Activated naive CD4-positive, alpha-beta T cell (primary cell): ENCODE data around the gene TGFB2.

Experiments
- DNase-seq, 4 experiments: peaks; one replicate each; lab custom pipeline; 2025; lab: John Stamatoyannopoulos, UW

Gene TGFB2

GRCh38 chr1:218426343-218426657 lies 81.2 kb downstream of the TGFB2 start:
- no peak for DNase-seq

- DNase-seq: no peak
Measured at GRCh38 chr1:218429301-218429700, 84.2 kb downstream of the TGFB2 start.

GRCh38 chr1:218430346-218430745 lies 85.2 kb downstream of the TGFB2 start:
- DNase-seq: no peak

- no peak for DNase-seq
Measured at GRCh38 chr1:218430822-218431221, 85.7 kb downstream of the TGFB2 start.

- no peak for DNase-seq
Measured at GRCh38 chr1:218431476-218431875, 86.3 kb downstream of the TGFB2 start.

GRCh38 chr1:218433744-218434143 lies 88.6 kb downstream of the TGFB2 start:
- no peak for DNase-seq

- no peak for DNase-seq
Measured at GRCh38 chr1:218435528-218435927, 90.4 kb downstream of the TGFB2 start.

- no peak for DNase-seq
Measured at GRCh38 chr1:218436346-218436745, 91.2 kb downstream of the TGFB2 start.

GRCh38 chr1:218436997-218437396 lies 91.9 kb downstream of the TGFB2 start:
- no peak for DNase-seq

- no peak for DNase-seq
Measured at GRCh38 chr1:218439541-218440295, 94.6 kb downstream of the TGFB2 start.

GRCh38 chr1:218443255-218443654 lies 98.1 kb downstream of the TGFB2 start:
- DNase-seq: no peak

GRCh38 chr1:218444173-218444572 lies 99.0 kb downstream of the TGFB2 start:
- DNase-seq: no peak

GRCh38 chr1:218444588-218444987 lies 99.5 kb downstream of the TGFB2 start:
- DNase-seq: no peak

GRCh38 chr1:218447010-218447689 lies 102.0 kb downstream of the TGFB2 start:
- DNase-seq: no peak

- DNase-seq: no peak
Measured at GRCh38 chr1:218451415-218451814, 106.3 kb downstream of the TGFB2 start.

- no peak for DNase-seq
Measured at GRCh38 chr1:218454700-218455282, 109.7 kb downstream of the TGFB2 start.

- no peak for DNase-seq
Measured at GRCh38 chr1:218456444-218456843, 111.3 kb downstream of the TGFB2 start.

GRCh38 chr1:218459450-218459849 lies 114.3 kb downstream of the TGFB2 start:
- DNase-seq: no peak

GRCh38 chr1:218459878-218460711 lies 115.0 kb downstream of the TGFB2 start:
- DNase-seq: no peak

- no peak for DNase-seq
Measured at GRCh38 chr1:218461351-218461750, 116.2 kb downstream of the TGFB2 start.

GRCh38 chr1:218462116-218462515 lies 117.0 kb downstream of the TGFB2 start:
- DNase-seq: no peak

- no peak for DNase-seq
Measured at GRCh38 chr1:218462587-218462986, 117.5 kb downstream of the TGFB2 start.
